GM18868 (cell line): ENCODE results near the gene CABP7.

ENCODE experiments used
- ATAC-seq: cut with Tn5 transposase; IDR thresholded peaks from one replicate; pipeline ENCODE4 v1.9.1; 2021; ENCODE audit warnings: mild to moderate bottlenecking, moderate library complexity; ENCODE audit not compliant: unreplicated experiment

CABP7 gene

GRCh38 chr22:29719899-29720645 is at the start of gene CABP7:
Gene CABP7 (plus strand): TSS chr22:29720003. CDS start chr22:29720425, 422 bp downstream.
- no peak for ATAC-seq

- no peak for ATAC-seq
These were observed 49.2 kb upstream of the CABP7 start for GRCh38 chr22:29670626-29671025.

- no peak for ATAC-seq
These were observed 46.3 kb upstream of the CABP7 start for GRCh38 chr22:29673361-29674066.

- ATAC-seq = no peak
These were observed 45.7 kb upstream of the CABP7 start for GRCh38 chr22:29674121-29674520.

GRCh38 chr22:29679316-29679715 is 40.5 kb upstream of the CABP7 start:
- ATAC-seq = no peak

- no peak for ATAC-seq
These were observed 36.3 kb upstream of the CABP7 start for GRCh38 chr22:29683536-29683935.

GRCh38 chr22:29684244-29684643 is 35.6 kb upstream of the CABP7 start:
- ATAC-seq = no peak

GRCh38 chr22:29689206-29689879 is 30.5 kb upstream of the CABP7 start:
- no peak for ATAC-seq

GRCh38 chr22:29689880-29690213 is 30.0 kb upstream of the CABP7 start:
- no peak for ATAC-seq

- no peak for ATAC-seq
These were observed 29.3 kb upstream of the CABP7 start for GRCh38 chr22:29690476-29690875.

GRCh38 chr22:29691636-29692326 is 28.0 kb upstream of the CABP7 start:
- ATAC-seq = no peak

GRCh38 chr22:29692327-29692640 is 27.5 kb upstream of the CABP7 start:
- ATAC-seq = no peak

GRCh38 chr22:29693161-29693560 is 26.6 kb upstream of the CABP7 start:
- ATAC-seq = no peak

- ATAC-seq = no peak
These were observed 26.1 kb upstream of the CABP7 start for GRCh38 chr22:29693671-29694070.

GRCh38 chr22:29695129-29695926 is 24.5 kb upstream of the CABP7 start:
- no peak for ATAC-seq

GRCh38 chr22:29697853-29698598 is 21.8 kb upstream of the CABP7 start:
- ATAC-seq = no peak

- no peak for ATAC-seq
These were observed 19.4 kb upstream of the CABP7 start for GRCh38 chr22:29700206-29700899.

GRCh38 chr22:29700900-29701154 is 19.0 kb upstream of the CABP7 start:
- no peak for ATAC-seq

GRCh38 chr22:29701155-29701999 is 18.4 kb upstream of the CABP7 start:
- no peak for ATAC-seq
